ENCODE data around the gene NPAS3. TPM values are rescaled to one million over a fixed set of nuclear protein-coding genes. Genes with fewer than 3 reads are reported as not detected.

The NPAS3 gene
- total RNA-seq, 1 experiment from 2014 or later: not detected

DNA sequence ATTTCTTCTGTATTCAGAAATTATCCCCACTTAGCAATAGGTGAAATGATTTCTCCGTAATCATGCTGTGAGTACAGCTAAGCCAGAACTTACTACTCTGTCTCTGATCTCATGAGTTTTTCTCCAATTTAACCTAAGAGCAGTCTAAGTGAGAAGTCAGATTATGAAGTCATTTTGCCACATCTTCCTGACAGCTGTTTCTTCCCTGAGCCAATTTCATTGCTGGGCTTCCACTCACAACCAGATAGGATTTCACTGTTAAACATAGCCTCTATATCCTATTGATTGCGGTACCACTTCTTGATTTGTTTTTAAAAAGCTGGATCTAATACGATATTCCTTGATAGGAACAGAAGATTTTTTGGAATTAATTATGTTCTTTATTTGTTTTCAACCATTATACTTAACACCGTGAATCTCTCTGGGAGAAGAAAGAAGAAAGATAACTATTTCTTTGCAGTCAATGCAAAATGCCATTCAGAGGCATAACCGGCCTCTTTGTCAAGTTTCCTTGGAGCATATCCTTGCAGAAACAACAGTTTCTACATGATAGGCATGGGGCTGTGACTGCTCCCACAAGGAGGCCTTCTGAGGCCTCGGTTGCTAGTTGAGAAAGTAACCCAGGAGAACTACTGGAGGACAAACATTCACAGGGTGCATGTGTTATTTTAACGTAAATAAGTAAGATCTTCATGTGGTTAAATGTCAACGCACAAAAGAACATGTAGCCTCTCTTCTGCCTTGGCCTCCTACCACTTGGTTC lies 212.2 kb downstream of the NPAS3 start:
- H4K20me1 ChIP-seq (ENCODE audit: insufficient read depth): no peaks in the 10 kb centered on the region
- no peaks in the 10 kb centered on the region for H3K4me1 ChIP-seq (ENCODE audit: control insufficient read depth in 1 of 2, insufficient read depth in 2 of 2, low read length in 2 of 2)
- H3K9ac ChIP-seq (ENCODE audit: low read length): no peak overlapping the region
- no peaks in the 10 kb centered on the region for H3K79me2 ChIP-seq (ENCODE audit: insufficient read depth, low read length)
- H3K36me3 ChIP-seq (ENCODE audit: control insufficient read depth in 1 of 2, insufficient read depth in 2 of 2, low read length in 2 of 2): no peaks in the 10 kb centered on the region
- ATAC-seq (no peak), DNase-seq (ENCODE audit: low read depth, low spot score) (no peak)
- H3K27me3 ChIP-seq (ENCODE audit: insufficient read depth, low read length): no peaks in the 10 kb centered on the region
- ChIA-PET CTCF (no interaction called here), POLR2A (no interaction called here), RAD21 (ENCODE audit: low non-redundant PET in 1 of 2, low total read pairs in 2 of 2, uncharacterized antibody in 2 of 2, unreplicated experiment in 2 of 2) (no interaction called here)
- no TSS peak for BruUV-seq (replicated peaks)
- H3K9me3 ChIP-seq (ENCODE audit: control insufficient read depth in 1 of 2, insufficient read depth in 1 of 2, low read depth in 1 of 2, low read length in 2 of 2): peaks cover 0 to 3% of the 10 kb centered on the region in 2 experiments; a peak in 1 of 4 replicates
- H3K4me2 ChIP-seq (ENCODE audit: low read length): no peak overlapping the region
- H3K4me3 ChIP-seq (replicated peaks in 1 of 2; ENCODE audit: low read depth in 1 of 2, low read length in 2 of 2): no peak overlapping the region
- intact Hi-C loops (cut with micrococcal nuclease): no loop called here
- no peak overlapping the region for H3K27ac ChIP-seq (ENCODE audit: low read depth, low read length)
- no peak for TF ChIP-seq EZH2phosphoT487 (IDR thresholded peaks at IDR 0.05; ENCODE audit: borderline replicate concordance)
- H3K9me2 ChIP-seq (ENCODE audit: insufficient read depth): no peaks in the 10 kb centered on the region
- H2AFZ ChIP-seq (ENCODE audit: low read depth, low read length, poor library complexity, severe bottlenecking): no peak overlapping the region

DNA sequence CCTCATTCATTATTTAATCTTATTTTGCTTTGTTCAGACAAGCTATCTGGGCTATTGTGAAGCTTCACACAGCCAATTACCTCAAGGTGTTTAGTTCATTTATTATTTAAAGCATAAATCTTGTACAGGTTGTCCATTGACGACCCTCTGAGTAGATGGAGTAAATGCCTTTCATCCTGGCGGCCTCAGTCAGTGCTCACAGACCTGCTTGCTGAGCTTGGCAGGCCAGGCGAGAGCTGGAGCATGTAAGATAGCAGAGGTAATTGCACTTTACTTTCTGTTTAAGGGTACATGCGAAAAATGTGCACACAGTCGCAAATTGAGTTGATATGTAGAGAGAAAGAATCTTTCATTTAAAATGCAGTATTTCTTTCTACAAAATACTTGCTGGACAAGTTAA lies 224.4 kb downstream of the NPAS3 start:
- H3K36me3 ChIP-seq (ENCODE audit: control insufficient read depth in 1 of 2, insufficient read depth in 2 of 2, low read length in 2 of 2): no peaks in the 10 kb centered on the region
- no TSS peak for BruUV-seq (replicated peaks)
- no peaks in the 10 kb centered on the region for H3K4me1 ChIP-seq (ENCODE audit: control insufficient read depth in 1 of 2, insufficient read depth in 2 of 2, low read length in 2 of 2)
- intact Hi-C loops (cut with micrococcal nuclease): no loop called here
- H3K79me2 ChIP-seq (ENCODE audit: insufficient read depth, low read length): no peaks in the 10 kb centered on the region
- ATAC-seq: no peak
- no peak overlapping the region for H2AFZ ChIP-seq (ENCODE audit: low read depth, low read length, poor library complexity, severe bottlenecking)
- peaks cover 0 to 3% of the 10 kb centered on the region in 2 experiments; a peak in 1 of 4 replicates for H3K9me3 ChIP-seq (ENCODE audit: control insufficient read depth in 1 of 2, insufficient read depth in 1 of 2, low read depth in 1 of 2, low read length in 2 of 2)
- no peaks in the 10 kb centered on the region for H4K20me1 ChIP-seq (ENCODE audit: insufficient read depth)
- no peak overlapping the region for H3K4me3 ChIP-seq (replicated peaks in 1 of 2; ENCODE audit: low read depth in 1 of 2, low read length in 2 of 2)
- no peak overlapping the region for H3K9ac ChIP-seq (ENCODE audit: low read length)
- H3K9me2 ChIP-seq (ENCODE audit: insufficient read depth): no peaks in the 10 kb centered on the region
- H3K4me2 ChIP-seq (ENCODE audit: low read length): no peak overlapping the region
- no peak for TF ChIP-seq POLR2AphosphoS5 (IDR thresholded peaks at IDR 0.05; ENCODE audit: low read depth, low read length)
- TF ChIP-seq SRF (IDR thresholded peaks at IDR 0.05; ENCODE audit: low read depth): no peak
- no peak for TF ChIP-seq EZH2 (IDR thresholded peaks at IDR 0.05)
- TF ChIP-seq TCF7L2 (IDR thresholded peaks at IDR 0.05; ENCODE audit: borderline replicate concordance, extremely low read depth, insufficient read depth, insufficient read length): no peak
- TF ChIP-seq, protein P1, sequence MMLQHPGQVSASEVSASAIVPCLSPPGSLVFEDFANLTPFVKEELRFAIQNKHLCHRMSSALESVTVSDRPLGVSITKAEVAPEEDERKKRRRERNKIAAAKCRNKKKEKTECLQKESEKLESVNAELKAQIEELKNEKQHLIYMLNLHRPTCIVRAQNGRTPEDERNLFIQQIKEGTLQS (IDR thresholded peaks at IDR 0.05): no peak
- TF ChIP-seq POLR2A (IDR thresholded peaks at IDR 0.05; ENCODE audit: borderline replicate concordance, extremely low read depth, insufficient read depth, insufficient read length): no peak
- TF ChIP-seq, protein P2, sequence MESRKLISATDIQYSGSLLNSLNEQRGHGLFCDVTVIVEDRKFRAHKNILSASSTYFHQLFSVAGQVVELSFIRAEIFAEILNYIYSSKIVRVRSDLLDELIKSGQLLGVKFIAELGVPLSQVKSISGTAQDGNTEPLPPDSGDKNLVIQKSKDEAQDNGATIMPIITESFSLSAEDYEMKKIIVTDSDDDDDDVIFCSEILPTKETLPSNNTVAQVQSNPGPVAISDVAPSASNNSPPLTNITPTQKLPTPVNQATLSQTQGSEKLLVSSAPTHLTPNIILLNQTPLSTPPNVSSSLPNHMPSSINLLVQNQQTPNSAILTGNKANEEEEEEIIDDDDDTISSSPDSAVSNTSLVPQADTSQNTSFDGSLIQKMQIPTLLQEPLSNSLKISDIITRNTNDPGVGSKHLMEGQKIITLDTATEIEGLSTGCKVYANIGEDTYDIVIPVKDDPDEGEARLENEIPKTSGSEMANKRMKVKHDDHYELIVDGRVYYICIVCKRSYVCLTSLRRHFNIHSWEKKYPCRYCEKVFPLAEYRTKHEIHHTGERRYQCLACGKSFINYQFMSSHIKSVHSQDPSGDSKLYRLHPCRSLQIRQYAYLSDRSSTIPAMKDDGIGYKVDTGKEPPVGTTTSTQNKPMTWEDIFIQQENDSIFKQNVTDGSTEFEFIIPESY (IDR thresholded peaks at IDR 0.05; ENCODE audit: extremely low read depth, insufficient replicate concordance, low read length): no peak
- POLR2A ChIA-PET: no interaction called here
- CTCF ChIA-PET: no interaction called here
- no peak overlapping the region for H3K27ac ChIP-seq (ENCODE audit: low read depth, low read length)
- DNase-seq (ENCODE audit: low read depth, low spot score): no peak
- RAD21 ChIA-PET (ENCODE audit: low non-redundant PET in 1 of 2, low total read pairs in 2 of 2, uncharacterized antibody in 2 of 2, unreplicated experiment in 2 of 2): no interaction called here
- H3K27me3 ChIP-seq (ENCODE audit: insufficient read depth, low read length): no peaks in the 10 kb centered on the region
